Stimulated activated CD8-positive, alpha-beta memory T cell treated with anti-CD3 and anti-CD28 coated beads, Interleukin-12 subunit alpha, Interleukin-12 subunit beta, amount 100 ng/mL, for 4 hours (primary cell): ENCODE data around the gene SERGEF.

Experiments used
- DNase-seq: peaks from one replicate; pipeline ENCODE4 v3.0.0-alpha.2; 2020; ENCODE audit warnings: low read depth

The SERGEF gene

DNA sequence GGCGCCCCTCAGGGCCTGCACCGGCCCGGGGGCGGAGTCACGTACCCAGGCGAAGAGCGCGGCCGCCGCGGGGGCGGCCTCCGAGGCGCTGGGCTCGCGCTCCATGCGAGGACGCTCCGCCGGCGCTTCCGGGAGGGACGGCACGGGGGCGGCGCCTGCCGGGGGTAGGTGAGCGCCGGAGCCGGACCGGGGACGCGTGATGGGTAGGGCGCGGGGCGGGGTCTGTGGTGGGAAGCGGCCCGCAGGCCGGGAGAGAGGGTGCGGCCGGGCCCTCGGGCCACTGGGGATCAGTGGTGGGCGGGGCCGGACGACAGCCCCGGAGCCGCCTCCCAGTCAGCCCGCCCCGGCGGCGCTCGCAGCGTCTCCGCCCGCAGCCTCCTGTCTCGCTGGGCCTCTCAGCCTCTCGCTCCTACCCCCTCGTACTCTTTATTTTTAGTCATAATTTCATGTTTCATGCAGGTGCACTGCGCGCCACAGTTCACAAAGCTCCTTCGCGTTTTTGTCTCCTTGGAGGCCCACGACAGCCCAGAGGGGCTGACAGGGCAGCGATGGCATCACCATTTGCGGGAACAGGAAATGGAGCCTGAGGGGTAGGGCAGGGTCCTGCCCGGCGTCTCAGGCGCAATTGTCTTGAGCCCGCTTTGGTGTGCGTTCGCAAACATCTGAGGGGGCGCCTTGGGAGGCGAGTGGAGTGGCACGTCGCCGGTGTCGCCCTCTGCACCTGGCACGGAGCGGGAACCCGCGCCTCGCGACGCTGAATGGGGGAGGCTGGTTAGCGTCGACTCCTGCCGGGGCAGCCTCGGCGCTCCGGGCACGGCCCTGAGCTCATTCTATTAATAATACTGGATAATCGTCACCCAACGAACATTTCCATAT is at the start of gene SERGEF:
TSS of gene SERGEF (minus strand) at position 142 of the 876 bp plus-strand sequence. CDS start at position 105, 37 bp downstream.
- DNase-seq: peak; percentile 88

DNA sequence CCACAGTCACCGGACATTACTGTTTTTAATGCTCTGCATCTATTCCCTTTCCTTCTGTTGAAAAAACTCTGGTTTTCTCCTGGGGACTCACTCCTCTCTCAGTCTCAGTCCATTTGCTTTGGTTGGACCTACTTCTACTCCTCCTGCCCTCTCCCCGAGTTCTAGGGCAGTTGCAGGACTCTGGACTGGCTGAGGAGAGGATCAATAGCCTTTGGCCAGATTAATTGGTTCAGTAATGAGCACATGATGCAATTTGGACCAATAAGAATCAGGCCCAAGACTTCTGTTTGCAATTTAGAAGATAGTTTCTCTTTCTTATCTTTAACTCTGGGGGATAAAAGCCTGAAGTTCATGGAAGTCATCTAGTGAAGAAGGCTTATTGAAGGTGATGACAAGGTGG is 48.5 kb upstream of the SERGEF start:
- DNase-seq: no peak

DNA sequence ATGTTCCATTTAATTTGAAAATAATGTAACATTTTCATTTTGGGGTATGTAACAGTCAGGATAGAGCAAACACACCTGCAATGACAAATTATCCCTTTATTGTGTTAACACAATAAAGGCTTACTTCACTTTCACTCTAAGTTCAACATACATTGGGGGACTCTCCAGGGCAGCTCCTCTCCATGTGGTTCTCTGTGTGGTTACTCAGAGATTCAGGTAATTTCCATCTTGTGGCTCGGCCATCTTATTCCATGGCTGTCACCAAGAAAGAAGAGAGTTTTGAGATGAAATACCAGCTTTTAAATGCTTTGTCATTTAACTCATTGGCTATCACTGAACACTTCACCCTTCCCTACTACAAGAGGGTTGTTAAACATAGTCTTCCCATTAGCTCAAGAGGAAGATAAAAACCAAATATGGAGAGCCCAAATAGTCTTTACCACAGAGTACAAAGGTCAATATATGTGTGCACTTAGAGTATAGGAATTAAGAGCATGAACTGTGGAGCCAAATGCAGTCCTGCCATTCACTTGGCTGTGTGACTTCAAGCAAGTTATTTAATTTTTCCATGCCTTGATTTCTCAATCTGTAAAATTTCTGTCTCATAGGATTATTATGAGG is 43.8 kb upstream of the SERGEF start:
- no peak for DNase-seq

DNA sequence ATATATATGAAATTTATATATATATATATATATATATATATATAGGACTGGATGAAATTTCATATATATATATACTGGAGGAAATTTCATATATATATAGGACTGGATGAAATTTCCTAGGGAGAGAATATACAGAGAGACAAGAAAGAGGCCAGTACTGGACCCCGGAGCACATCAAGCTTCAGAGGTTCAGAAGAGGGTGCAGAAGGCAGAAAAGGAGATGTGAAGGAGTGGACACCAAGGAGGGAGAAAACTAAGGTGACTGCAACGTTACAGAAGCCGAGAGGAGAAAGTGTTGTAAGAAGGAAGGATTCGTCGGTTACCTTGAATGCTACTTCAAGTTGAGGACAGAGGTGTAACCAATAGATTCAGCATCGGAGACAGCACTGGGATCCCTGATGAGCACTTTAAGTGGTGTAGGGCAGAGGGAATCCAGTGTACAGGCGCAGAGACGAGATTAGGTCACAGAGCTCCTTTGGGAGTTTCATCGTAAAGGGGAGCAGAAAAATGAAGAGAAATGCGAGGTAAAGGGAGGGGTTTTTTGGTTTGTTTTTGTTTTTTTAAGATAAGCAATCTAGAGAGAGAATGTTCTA is 41.8 kb upstream of the SERGEF start:
- DNase-seq: no peak

DNA sequence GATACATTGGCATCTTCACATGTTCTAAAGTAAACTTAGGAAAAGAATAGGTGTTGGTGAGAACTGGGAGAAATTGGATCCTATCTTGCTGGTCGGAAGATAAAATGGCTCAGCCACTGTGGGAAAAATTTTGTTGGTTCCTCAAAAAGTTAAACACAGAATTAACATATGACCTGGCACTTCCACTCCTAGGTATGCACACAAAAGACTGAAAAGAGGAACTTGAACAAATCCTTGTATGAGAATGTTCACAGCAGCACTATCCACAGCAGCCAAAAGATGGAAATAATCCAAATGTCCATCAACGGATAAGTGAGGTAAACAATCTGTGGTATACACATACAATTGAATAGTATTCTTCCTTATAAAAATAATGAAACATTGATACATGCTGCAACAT is 38.0 kb upstream of the SERGEF start:
- no peak for DNase-seq

DNA sequence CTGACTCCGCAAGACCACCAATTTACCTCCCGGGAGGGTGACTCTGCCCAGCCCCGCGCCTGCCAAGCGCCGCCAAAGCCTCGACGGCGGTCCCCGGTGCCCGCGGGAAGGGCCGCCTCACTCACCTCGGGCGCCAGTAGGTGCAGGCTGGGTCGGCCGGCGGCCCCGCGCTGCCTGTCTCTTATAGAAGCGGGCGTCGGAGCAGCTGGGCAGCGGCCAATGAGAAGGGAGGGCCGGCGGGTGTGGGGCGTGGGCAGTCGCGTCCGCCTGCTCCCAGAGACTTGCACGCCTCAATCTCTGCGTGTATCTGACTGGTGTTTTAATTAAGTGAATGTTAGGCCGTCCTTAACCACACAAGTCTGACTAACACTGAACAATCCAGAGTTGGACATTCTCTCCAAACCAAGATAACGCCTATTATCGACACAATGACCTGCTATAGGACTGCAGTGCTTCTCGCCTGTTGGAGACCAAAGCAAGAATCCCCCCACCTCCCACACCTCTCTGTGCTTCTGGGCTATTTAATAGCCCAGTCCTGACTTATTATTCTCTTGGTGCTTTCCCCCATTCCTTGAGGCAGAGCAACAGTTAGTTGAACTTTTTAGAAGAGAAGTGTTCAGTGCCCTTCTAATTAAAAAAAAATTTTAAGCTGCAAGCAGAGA is 33.4 kb upstream of the SERGEF start, which contains the start of gene TPH1:
TSS of gene TPH1 (minus strand) at position 154 of the 662 bp plus-strand sequence. CDS start 5,507 bp downstream, outside the sequence.
- DNase-seq: no peak

DNA sequence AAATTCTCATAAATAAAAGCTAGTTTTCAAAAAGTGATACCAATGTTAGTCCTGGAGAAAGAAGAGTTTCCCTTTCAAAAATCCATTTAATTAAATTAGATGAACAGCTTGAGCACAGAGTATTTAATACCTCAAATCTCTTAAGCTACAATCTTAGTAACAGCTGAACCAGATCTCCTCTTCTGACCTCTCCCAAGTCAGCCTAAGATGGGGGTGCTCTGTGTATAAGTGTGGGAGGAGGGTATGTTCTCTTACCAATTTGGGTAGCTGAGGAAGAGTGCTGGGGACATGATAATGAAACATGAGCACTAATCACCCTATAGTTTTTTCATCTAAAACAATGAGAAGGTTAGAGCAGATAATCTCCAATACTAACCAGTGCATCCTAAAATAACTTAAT is 23.6 kb upstream of the SERGEF start:
- no peak for DNase-seq

DNA sequence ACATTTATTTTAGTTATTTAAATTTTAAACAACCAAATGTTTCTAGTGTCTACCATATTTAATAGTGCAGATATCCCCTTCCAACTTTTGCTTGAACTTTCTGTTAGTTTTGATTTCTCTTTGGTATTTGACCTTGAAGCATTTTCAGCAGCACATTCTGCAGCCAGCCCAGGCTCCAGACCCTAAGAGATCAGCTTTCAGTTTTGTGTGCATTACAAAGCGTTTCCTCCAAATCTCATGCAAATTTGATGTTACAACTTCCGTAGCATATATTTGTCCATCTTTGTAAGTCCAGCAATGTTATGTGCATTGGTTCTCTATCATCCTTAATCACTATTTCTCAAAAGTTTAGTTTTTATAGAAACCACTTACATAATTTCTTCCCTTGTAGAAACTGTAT is 14.6 kb upstream of the SERGEF start:
- DNase-seq: no peak

DNA sequence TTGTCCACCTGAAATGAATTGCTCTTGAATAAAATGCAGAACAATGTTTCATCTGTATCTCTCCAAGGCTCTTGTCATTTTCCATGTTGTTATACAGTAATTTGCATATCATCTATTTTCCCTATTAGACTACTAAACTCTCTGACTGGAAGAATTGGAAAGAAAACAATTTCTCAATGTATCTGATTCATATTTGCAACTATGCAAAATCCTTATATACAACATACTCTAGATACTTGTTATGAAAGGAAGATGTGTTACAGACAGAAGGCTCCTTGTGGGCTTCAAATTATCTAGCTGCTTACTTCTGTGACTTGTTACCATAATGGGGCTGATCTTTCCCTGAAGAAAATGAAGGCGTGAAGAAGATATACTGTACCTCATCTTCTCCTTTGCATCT is 9.6 kb upstream of the SERGEF start:
- DNase-seq: no peak

DNA sequence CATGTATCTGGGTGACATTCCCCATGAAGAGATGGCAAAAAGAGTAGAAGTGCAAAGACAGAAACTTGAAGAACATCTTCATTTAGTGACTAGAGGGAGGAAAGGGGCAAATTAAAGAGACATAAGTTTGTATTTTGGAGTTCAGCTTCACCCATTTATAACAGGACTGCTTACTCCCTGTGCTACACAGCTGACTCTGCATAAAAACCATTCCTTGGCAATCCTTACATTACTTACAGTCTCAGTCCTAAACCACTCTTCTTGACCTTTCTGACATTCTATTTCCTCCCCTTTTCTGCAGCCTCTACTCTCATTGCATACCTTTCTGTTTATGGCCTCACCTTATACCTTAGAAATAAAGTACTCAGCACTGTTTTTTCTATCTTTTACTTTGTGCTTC is 6.8 kb upstream of the SERGEF start:
- no peak for DNase-seq

DNA sequence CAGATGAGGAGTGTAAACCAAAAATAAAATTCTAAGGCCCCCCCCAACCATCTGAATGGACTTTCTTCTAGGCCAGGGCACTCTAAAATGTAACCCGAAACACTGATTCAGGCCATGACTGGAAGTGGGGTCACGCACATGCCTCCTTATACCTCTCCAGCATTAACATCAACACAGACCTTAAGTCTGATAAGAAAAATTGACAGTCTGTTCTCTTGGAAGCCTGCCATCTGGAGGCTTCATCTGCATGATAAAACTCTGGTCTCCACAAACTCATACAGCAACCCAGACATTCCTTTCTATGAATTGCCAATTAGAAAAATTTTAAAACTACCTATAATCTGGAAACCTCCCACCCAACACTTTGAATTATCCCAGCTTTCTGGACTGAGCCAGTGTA is 3.9 kb upstream of the SERGEF start:
- no peak for DNase-seq

DNA sequence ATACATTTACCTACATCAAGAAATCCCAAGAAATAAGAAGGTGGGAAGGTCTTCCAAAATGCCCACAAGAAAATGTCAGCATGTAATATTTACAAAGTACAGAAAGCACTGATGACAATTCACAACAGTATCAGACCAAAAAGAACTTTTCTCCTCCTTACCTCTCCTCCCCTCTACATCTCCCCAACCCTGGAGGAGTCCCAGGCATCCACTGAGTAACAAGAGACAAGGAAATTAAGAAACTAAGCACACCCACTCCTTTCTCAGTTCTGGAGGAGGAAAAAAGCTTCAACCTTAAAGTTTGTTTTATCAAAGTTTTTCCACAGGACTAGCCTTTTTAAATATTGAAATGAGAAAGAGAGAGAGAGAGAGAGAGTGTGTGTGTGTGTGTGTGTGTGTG is 2.0 kb upstream of the SERGEF start:
- DNase-seq: no peak

DNA sequence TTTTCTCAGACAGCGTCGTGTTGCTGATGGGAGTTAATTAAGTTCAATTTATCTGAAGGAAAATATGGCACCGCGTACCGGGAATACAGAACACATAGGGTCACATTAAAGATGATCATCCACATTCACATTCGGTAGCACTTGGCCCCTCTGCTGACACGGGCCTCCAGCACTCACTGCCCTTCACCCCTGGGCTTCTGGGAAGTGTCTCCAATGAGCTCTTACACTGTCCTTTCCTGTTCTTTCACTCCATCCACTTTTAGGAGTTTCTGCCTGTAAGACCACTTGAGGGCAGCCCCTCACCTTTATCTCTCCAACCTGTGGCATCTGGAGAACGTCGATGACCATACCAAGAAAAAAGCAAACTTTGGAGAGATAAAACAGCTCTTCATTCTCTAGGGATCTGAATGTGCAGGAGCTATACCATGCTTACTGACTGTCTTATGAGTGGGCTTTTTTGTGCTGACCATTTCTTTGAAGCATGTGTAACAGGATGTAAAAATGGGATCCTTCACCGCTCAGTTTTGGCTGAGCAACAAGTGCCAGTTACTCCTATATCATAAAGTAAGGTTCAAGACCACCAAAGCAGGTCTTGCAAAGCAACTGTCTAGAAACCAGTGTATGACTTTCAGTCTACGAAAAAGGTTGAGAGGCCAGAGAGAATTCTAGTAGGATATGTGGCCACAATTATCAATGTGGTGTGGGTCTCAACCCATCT is 1.1 kb upstream of the SERGEF start:
- no peak for DNase-seq

DNA sequence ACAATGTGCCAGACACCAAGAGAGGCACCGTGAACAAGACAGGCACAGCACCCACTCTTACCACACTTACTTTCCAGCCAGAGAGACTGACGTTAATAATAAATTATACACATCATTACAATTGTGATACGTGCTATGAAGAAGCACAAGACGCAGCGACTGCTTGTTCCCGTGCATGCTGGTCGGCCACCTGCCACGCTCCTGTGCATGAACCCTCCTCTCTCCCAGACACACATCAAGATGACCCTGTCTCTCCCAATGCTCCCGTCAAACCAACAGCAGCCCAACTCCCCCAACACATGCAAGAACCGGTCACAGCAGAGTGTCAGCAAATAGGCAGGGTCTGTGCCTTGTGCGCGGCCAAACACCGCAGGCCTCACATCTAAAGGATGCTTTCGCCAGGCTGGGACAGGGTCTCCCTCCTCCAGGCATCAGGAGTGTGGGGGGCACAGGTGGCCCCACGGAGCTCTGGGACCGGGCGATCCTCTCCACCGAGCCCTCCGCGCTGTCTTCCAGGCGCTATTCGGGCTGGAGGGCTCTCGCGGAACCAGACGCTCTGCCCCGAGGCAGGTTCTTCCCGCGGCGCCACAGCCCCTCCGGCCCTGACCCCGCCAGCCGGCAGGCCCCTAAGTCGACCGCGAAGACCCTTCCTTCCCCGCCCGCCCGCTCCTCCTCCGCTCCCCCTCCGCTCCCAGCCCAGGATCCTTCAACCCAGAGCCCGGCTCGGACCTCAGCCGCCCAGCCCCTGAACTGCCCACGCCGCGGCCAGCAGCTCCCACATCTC is 533 bp downstream of the SERGEF start:
- DNase-seq: no peak

DNA sequence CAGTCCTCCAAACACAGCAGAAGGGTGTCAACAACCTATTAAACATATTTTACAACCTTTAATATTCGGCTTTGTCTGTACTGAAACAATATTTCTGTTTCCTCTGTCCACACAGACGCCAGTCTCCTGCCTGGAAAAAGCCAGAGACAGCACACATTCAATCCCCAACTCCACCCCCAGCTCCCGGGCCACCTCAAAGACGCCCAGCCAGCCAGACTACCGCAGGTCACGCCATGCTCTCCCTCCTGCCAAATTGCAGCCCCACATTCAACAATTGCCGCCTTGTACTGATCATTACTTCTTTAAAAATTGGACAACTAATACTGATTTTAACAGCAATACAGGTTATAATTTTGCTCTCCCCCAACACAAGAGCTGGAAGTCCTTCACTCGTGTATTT is 1.2 kb downstream of the SERGEF start:
- no peak for DNase-seq

DNA sequence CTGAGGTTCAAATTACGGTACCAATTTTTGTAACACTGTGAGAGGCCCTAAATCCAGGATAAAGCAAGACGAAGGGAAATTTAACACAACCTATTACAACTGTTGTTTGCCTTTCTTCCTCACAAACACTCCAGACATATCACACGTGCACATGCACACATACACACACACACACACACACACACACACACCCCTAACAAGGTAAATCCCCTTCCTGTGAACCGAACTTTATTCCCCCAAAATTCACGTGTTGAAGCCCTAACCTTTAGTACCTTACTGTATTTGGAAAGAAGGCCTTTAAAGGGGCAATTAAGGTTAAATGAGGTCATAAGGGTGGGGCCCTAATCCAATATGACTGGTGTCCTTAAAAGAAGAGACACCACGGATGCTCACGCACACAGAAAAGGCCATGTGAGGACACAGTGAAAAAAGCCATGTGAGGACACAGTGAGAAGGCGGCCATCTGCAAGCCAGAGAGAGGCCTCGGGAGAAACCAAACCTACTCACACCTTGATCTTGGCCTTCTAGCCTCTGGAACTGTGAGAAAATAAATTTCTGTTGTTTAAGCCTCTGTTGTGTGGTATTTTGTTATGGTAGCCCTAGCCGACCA is 1.8 kb downstream of the SERGEF start:
- DNase-seq: no peak

DNA sequence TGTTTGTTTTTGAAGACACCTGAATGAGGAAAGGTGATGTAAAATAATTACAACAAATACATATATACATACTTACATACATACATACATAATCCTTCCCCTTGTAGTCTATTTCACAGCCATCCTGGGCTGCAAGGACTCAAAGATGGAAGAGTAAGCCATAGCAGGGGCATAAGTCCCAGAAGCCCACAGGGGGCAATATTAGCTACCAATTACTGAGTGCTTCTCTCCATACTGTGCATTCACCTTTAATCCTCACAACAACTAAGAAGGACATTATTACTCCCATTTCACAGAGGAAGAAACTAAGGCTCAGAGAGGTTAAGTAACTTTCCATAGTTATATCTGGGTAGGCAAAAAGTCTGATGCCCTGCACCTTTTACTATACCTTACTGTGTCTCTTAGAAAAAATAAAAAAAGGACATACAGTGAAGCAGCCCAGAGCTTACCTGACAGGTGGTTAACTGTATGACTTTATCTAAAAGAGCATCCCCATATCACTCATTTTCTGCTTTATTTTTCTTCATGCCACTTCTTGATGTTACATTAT is 2.7 kb downstream of the SERGEF start:
- no peak for DNase-seq

DNA sequence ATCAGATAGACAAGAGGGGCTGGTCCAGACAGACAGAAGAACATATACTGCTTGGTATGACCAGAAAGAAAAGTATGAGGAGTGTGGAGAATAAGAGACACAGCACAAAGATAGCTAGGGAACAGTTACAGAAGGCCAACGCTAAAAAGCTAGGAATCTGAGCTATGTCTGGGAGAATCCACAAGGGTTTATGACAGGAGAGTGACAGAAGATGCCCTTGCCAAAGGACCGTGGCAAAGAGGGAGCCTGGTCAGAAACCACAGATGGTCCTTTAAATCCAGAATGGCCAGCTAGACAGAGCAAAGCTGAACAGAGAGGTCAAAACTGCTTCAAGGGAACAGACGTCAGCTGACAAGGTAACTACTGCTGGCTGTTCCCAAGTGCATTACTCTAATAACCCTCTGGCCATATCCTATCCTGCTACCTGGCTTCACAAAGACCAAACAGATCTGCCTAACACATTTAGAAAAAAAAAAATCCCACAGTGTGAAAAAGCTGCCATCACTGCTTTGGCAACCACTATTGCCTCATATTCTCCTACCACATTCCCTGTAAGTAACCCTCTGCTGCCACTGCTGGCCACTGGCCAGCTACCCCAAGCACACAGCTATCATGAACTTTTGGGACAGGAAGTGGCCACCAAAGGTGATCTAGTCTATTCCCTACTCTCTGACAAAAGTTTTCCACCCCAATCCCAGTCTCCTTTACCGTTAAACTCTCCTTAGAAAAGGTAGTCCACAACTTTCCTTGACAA is 7.3 kb downstream of the SERGEF start:
- DNase-seq: no peak

DNA sequence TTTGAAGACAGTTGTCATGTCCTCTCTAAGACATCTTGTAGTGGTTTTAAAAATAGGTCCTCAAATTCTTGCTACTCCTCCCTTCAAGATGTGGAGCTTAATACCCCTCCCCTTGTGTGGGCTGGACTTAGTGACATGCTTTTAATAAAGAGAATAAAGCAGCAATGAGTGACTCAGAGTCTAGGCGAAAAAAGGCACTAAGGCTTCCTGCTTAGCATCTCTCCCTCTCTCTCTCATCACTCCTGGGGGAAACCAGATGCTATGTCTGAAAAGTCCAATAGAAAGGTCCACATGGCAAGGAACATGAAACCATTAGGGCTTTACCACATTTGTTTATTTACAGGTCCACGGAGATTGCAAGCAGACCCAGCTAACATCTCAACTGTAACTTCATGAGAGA is 11.7 kb downstream of the SERGEF start:
- DNase-seq: no peak

DNA sequence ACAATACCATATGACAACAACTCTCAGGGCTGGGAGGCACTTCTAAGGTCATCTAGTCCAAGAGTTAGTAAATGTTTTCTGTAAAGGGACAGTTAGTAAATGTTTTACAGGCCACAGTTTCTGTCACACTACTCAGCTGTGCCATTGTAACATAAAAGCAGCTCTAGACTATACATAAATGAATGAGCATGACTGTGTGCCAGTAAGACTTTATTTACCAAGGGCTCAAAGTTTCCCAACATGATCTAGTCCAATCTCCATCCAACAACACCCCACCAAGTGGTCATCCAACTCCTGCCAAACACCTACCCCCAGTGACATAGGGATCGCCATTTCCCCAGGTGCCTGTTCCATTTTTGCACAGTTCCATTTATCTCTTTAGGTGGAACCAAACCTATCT is 12.1 kb downstream of the SERGEF start:
- no peak for DNase-seq
